HUES6 (cell line): ENCODE data around the gene SLA2.
A peak's percentile ranks its signal among the peaks of the same experiment; 100 is the strongest.

Source experiments
- H3K27ac ChIP-seq: 2 replicates; pipeline ENCODE4 v1.7.0; 2013; ENCODE audit warnings: low read depth, mild to moderate bottlenecking, low read length, inconsistent platforms
- H3K27me3 ChIP-seq: 2 replicates; pipeline ENCODE4 v1.6.1; 2013; ENCODE audit warnings: low read length; ENCODE audit not compliant: control insufficient read depth, insufficient read depth
- H3K36me3 ChIP-seq: 2 replicates; pipeline ENCODE4 v1.6.1; 2013; ENCODE audit warnings: low read length; ENCODE audit not compliant: control insufficient read depth, insufficient read depth
- H3K4me1 ChIP-seq: 2 replicates; pipeline ENCODE4 v1.6.1; 2013; ENCODE audit warnings: low read length; ENCODE audit not compliant: control insufficient read depth, insufficient read depth
- H3K4me3 ChIP-seq: 2 replicates; pipeline ENCODE4 v1.5.1; 2013; ENCODE audit warnings: low read depth, low read length
- H3K9ac ChIP-seq: one replicate; pipeline ENCODE4 v1.6.1; 2013; ENCODE audit warnings: mild to moderate bottlenecking, low read length
- H3K9me3 ChIP-seq: 2 replicates; pipeline ENCODE4 v1.6.1; 2013; ENCODE audit warnings: low read depth, low read length; ENCODE audit not compliant: control insufficient read depth, insufficient read depth

The SLA2 gene

GRCh38 chr20:36587388-36588070 lies 58.5 kb downstream of the SLA2 start:
- Histone ChIP-seq H3K4me3 (no peak overlapping the region), H3K27me3 (no peaks in the 10 kb centered on the region), H3K36me3 (peaks cover 33% of the 10 kb centered on the region), H3K9me3 (no peaks in the 10 kb centered on the region), H3K27ac (peak overlapping the region; percentile 27; the same call in 1 of the 2 replicates), H3K4me1 (peaks cover 53% of the 10 kb centered on the region), H3K9ac (no peak overlapping the region)

DNA sequence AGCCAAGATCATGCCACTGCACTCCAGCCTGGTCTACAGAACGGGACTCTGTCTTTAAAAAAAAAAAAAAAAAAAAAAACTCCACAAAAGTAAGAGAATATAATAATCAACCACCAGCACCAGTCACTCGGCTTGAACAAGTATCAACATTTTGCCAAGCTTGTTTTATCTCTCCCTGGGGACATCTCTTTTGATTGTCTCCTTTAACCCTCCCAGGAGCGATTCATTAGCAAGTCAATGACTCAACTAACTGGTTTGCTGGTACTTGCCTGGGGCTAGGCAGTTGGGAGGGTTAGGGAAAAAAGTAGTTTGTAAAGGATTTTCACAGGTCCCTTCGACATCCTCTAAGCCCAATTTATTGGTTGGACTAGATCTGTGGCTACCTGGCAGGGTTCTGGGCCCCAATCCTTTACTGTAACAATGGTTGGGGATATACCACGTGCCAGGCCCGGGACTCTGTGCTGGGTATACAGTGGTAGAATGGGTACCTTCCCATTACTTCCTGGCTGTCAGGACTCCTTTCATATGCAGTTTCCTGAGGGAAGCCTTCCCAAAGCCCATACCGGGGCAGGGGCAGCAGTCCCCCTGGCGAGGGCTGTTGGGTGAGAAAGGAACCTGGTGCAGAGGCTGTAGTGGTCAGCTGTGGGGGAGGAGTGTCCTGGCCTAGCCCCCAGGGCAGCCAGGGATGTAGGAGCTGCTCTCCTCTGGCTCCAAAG lies 60.4 kb downstream of the SLA2 start:
- H3K9ac ChIP-seq: peak overlapping the region; percentile 75
- peaks cover 35% of the 10 kb centered on the region for H3K4me1 ChIP-seq
- no peaks in the 10 kb centered on the region for H3K9me3 ChIP-seq
- peak overlapping the region; percentile 96 for H3K27ac ChIP-seq
- H3K27me3 ChIP-seq: no peaks in the 10 kb centered on the region
- peak overlapping the region; percentile 13 for H3K4me3 ChIP-seq
- H3K36me3 ChIP-seq: peaks cover 33% of the 10 kb centered on the region

GRCh38 chr20:36584018-36584481 lies 61.9 kb downstream of the SLA2 start:
- H3K9me3 ChIP-seq: no peaks in the 10 kb centered on the region
- H3K27ac ChIP-seq: no peak overlapping the region
- no peaks in the 10 kb centered on the region for H3K27me3 ChIP-seq
- H3K36me3 ChIP-seq: peaks cover 46% of the 10 kb centered on the region
- peaks cover 35% of the 10 kb centered on the region for H3K4me1 ChIP-seq
- H3K4me3 ChIP-seq: no peak overlapping the region
- no peak overlapping the region for H3K9ac ChIP-seq

GRCh38 chr20:36582821-36583220 lies 63.2 kb downstream of the SLA2 start:
- Histone ChIP-seq H3K4me3 (no peak overlapping the region), H3K9ac (no peak overlapping the region), H3K27ac (no peak overlapping the region), H3K27me3 (no peaks in the 10 kb centered on the region), H3K4me1 (peaks cover 35% of the 10 kb centered on the region), H3K36me3 (peaks cover 50% of the 10 kb centered on the region), H3K9me3 (no peaks in the 10 kb centered on the region)

DNA sequence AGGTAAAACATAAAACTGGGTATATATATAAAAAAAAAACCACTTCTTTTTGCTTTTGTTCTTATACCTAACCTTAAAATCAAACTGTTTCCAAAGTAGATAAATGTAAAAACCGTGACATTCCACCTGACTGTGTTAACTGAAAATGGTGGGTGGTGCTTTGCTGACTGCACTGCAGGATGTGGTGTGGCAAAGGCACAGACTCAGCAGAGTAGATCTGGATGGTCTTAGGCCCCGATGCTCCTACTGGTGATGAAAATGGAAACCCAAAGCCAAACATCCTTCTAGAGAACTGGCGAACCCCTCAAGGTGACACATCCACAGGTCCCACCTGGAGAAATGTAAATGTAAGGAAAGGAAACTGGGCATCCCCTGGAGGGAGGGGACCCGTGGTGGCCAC lies 63.7 kb downstream of the SLA2 start:
- Histone ChIP-seq H3K4me3 (no peak overlapping the region), H3K27me3 (no peaks in the 10 kb centered on the region), H3K36me3 (peaks cover 48% of the 10 kb centered on the region)

DNA sequence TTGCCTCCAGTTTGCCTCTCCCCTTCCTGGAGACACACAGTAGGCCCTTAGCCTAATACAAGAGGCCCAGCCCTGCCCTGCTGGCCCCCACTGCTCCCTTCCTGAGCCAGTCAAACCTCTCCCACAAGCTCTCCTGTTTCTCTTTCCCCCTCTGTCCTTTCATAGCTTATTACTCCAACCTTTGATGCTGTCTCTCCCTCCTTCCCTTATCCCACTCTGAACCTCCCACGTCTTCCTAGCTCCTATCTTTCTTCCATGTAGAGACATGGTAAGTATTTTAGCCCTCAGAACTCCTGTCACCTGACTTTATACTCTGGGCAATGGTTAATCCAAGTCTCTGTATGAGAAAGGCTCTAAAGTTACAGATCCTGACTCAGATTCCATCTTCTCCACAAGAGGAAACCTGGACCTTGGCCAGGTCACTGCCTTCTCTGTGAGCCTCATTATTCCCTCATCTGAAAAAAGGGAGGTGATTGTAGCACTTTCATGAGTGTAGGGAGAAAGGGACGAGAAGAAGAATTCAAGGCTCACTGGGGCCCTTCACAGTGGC lies 65.9 kb downstream of the SLA2 start:
- H3K27me3 ChIP-seq: no peaks in the 10 kb centered on the region
- no peak overlapping the region for H3K4me3 ChIP-seq
- no peaks in the 10 kb centered on the region for H3K9me3 ChIP-seq
- H3K4me1 ChIP-seq: peaks cover 27% of the 10 kb centered on the region
- no peak overlapping the region for H3K27ac ChIP-seq
- peaks cover 46% of the 10 kb centered on the region for H3K36me3 ChIP-seq
- no peak overlapping the region for H3K9ac ChIP-seq

More for the DNA sequence above, 63.7 kb downstream of the SLA2 start:
- peaks cover 32% of the 10 kb centered on the region for H3K4me1 ChIP-seq
- no peak overlapping the region for H3K9ac ChIP-seq
- no peaks in the 10 kb centered on the region for H3K9me3 ChIP-seq
- H3K27ac ChIP-seq: no peak overlapping the region

- Histone ChIP-seq H3K9ac (no peak overlapping the region), H3K36me3 (peaks cover 46% of the 10 kb centered on the region), H3K27ac (no peak overlapping the region), H3K9me3 (no peaks in the 10 kb centered on the region), H3K27me3 (no peaks in the 10 kb centered on the region), H3K4me1 (peaks cover 15% of the 10 kb centered on the region), H3K4me3 (no peak overlapping the region)
Measured at GRCh38 chr20:36578356-36579041, 67.5 kb downstream of the SLA2 start.

DNA sequence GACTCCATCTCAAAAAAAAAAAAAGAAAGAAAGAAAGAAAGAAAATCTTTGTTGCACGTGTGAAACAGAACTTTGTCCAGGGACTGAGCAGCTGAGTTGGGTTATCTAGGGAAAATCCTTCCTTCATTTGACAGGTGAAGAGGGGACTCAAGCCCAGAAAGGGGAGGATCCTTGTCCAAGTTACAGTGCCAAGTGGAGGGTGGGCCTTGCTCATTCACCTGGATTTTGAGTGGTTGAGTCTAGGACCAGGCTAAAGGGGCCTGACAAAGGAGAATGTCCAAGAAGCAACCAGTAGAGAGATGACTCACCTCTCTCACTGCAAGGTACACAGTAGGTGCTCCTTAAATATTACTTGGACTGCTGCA lies 69.9 kb downstream of the SLA2 start:
- H3K27ac ChIP-seq: no peak overlapping the region
- H3K4me3 ChIP-seq: no peak overlapping the region
- H3K9me3 ChIP-seq: no peaks in the 10 kb centered on the region
- peaks cover 32% of the 10 kb centered on the region for H3K36me3 ChIP-seq
- no peaks in the 10 kb centered on the region for H3K27me3 ChIP-seq
- peaks cover 31% of the 10 kb centered on the region for H3K4me1 ChIP-seq
- no peak overlapping the region for H3K9ac ChIP-seq

GRCh38 chr20:36574366-36575135 lies 71.4 kb downstream of the SLA2 start:
- Histone ChIP-seq H3K9me3 (no peaks in the 10 kb centered on the region), H3K27ac (peak overlapping the region; percentile 87; the same call in 1 of the 2 replicates), H3K36me3 (peaks cover 18% of the 10 kb centered on the region), H3K9ac (peak overlapping the region; percentile 94), H3K4me1 (peaks cover 44% of the 10 kb centered on the region), H3K4me3 (peak overlapping the region; percentile 74), H3K27me3 (no peaks in the 10 kb centered on the region)

- H3K4me3 ChIP-seq: peak overlapping the region; percentile 74
- H3K9me3 ChIP-seq: no peaks in the 10 kb centered on the region
- peak overlapping the region; percentile 87; the same call in 1 of the 2 replicates for H3K27ac ChIP-seq
- no peaks in the 10 kb centered on the region for H3K27me3 ChIP-seq
- H3K9ac ChIP-seq: peak overlapping the region; percentile 79
- peaks cover 12% of the 10 kb centered on the region for H3K36me3 ChIP-seq
- peaks cover 48% of the 10 kb centered on the region for H3K4me1 ChIP-seq
Measured at GRCh38 chr20:36573798-36574365, 72.1 kb downstream of the SLA2 start.
